ENCODE results near the gene MAP3K4. TPM values are rescaled to one million over a fixed set of nuclear protein-coding genes. Genes with fewer than 3 reads are reported as not detected.
"Not testable (repeated sequence)": the region's sequence is repeated elsewhere in the genome, so short reads cannot be mapped to it uniquely, and the experiment has no call there.

MAP3K4 gene
- polyA plus RNA-seq, 12 donors: 16.3 to 38.2 (median 23.1) TPM; not detected in 1

- no peak for DNase-seq
These were observed 90.6 kb downstream of the MAP3K4 start for GRCh38 chr6:161082215-161082614.

- DNase-seq: no peak
These were observed 93.7 kb downstream of the MAP3K4 start for GRCh38 chr6:161085246-161085645.

DNA sequence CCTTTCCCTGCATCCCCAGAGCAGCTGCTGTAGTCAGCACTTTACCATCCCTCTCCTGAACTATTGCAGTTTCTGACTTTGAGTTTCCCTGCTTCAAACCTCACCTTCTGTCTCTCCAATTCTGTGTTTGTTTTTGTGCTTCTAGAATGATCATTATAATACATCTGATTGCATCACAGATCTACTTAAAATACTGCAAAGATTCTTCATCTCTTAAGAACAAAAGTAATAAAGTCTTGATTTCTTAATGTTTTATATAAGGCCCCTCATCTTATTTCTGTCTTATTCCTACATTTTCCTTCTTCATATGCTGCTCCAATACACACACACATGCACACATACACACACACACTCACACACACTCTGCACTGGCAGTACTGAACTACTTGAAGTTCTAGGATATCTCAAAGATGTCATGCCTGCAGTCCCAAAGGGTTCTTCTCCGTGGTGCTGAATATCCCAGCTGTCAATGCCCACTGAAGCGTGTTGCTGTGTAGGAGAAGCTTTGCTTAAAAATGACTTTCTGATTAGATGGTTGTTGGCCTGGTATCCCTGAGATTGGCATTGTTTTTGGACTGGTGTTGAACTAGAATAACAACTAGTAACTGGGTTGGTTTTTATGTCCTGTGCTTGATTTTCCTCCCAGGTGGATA is 97.2 kb downstream of the MAP3K4 start:
- DNase-seq: no peak

- no peak for DNase-seq
These were observed 99.6 kb downstream of the MAP3K4 start for GRCh38 chr6:161091151-161091550.

DNA sequence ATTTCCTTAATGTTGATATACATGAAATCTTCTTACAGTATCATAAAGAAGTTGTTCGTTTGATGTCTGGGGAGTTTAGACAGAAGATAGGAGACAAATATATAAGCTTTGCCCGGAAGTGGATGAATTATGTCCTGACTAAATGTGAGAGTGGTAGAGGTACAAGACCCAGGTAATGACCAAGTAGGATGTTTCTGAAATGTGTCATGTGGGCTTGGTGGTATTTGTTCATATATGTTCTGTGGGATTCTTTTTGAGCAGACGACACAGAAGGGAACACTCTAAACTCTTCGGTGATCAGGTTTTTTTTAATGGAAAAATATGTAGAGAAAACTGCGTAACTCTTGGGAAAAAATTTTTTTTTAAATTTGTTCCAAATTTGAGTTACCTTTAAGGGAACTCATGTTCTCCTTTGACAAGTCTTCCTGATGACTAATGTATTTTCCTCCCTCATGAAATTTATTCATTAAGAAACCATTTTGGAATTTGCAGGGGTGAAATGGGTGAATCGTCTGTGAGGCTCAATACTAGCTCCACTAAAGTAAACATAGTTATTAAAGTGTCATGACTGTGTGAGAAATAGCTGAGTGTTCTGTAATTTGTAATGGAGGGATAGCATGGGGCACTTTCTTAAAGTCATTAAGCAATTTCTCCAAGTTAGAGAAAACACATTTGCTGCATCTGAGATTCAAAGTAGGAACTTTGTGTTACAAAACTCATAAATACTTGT is 100.6 kb downstream of the MAP3K4 start:
- DNase-seq: no peak

- no peak for DNase-seq
These were observed 103.4 kb downstream of the MAP3K4 start for GRCh38 chr6:161094955-161095354.

- no peak for DNase-seq
These were observed 104.3 kb downstream of the MAP3K4 start for GRCh38 chr6:161095916-161096315.

- DNase-seq: no peak
These were observed 108.5 kb downstream of the MAP3K4 start for GRCh38 chr6:161100072-161100471.

- DNase-seq: no peak
These were observed 109.9 kb downstream of the MAP3K4 start for GRCh38 chr6:161101517-161101916.

DNA sequence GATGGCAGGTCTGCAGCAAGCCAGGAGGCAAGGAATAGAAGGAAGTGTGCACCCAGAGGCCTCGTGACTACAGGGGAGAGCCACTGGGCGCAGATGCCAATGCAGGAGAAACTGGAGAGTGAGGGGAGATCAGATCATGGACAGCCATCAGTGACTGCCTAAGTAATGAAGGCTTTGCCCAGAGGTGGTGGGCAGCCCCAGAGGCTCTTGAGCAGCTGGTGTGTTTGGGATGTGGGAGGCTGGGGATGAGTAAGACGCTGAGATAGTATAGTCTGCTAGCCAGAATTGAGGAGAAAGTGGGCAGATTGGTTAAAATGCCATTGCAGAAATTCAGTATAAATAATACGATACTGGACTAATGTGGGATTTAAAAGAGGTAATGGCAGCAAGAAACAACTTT is 111.9 kb downstream of the MAP3K4 start:
- DNase-seq: no peak

GRCh38 chr6:161104966-161105365 is 113.4 kb downstream of the MAP3K4 start:
- DNase-seq: no peak

GRCh38 chr6:161105408-161105807 is 113.8 kb downstream of the MAP3K4 start:
- no peak for DNase-seq

- DNase-seq: no peak
These were observed 116.5 kb downstream of the MAP3K4 start for GRCh38 chr6:161107779-161108730.

DNA sequence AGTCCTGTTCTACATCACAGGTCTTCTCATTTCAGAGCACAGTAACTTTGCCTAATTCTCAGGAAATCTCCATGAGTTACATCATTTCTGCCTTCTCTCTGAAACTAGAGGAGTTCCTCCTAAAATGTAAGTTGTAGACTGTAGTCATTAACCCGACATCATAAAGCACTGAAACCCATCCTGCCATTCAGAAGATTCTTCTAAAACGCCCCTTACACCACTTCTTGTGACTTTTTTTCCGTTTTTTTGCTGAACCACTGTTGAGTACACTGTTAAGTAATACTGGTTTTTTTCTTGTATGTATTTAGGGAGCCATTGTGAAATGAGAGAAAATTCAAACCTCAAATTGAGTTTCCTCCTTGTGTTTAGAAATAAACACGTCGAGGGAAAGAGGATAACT is 117.3 kb downstream of the MAP3K4 start:
- no peak for DNase-seq

DNA sequence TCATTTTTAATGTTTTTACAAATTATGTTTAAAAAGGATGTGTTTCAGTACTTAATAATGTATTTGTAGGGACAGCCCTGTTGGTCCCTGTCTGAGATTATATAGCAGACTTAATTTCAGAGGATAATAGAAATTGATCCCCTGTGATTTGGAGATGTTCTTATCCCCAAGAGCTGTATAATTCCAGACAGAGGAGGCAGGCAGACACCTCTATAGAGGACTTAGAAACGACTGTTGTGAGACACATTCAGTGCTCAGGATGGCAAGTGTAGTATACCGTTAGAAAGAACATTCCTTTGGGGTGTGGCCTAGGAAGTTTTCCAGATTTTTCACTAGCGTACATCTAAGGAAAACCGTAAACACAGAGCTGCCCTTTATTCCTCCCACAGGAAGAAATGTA is 117.8 kb downstream of the MAP3K4 start:
- DNase-seq: no peak

- DNase-seq: no peak
These were observed 118.6 kb downstream of the MAP3K4 start for GRCh38 chr6:161110028-161110779.

- DNase-seq: no peak
These were observed 119.7 kb downstream of the MAP3K4 start for GRCh38 chr6:161111261-161111660.

DNA sequence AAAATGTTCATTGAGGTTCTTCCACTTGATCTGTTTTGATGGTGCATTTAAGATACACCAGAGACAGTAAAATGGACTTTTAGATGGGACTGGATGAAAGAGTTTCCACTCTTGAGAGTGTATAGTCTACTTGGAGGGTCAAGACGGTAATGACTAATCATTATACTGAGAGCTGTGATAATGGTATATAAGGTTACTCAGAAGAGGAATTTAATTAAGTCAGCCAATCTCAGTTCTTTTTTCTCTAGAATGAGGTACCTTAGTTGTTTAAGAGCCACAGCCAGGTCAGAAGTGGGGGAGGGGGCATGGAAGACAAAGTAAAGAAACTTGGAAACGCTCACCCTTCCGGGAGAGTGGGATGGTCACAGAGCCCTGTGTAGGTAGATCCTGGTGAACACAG is 123.9 kb downstream of the MAP3K4 start:
- DNase-seq: no peak

DNA sequence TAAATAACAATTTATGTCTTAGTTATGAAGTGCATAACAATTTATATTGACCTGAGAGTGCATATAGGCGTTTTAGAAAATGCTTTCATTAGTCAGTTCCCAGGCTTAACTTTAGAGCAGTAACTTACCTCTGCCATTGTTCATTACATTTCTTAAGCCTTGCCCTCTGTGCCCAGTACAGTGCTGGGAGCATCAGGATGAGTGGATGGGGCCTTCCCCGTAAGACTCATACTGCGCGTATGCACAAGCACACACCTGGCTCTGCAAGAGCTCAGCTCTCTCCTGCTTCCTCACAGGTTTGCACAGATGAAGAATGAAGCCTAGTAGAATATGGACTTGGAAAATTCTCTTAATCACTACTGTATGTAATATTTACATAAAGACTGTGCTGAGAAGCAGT is 125.0 kb downstream of the MAP3K4 start:
- DNase-seq: no peak

- DNase-seq: no peak
These were observed 125.7 kb downstream of the MAP3K4 start for GRCh38 chr6:161117308-161117707.

DNA sequence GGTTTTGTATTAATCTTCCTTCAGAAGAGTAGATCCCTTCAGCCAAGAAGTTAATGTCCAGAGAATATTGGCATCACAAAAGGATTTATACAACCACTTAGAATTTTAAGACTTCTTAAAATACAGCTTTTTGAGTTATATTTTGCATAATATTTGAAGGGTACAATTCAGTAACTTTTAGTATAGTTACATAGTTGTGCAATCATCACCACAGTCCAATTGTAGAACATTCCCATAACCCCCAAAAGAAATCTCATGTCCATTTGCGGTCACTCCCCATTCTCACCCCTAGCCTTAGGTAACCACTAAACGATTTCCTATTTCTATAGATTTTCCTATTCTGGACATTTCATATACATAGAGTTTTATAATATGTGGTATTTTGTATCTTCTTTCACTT is 126.4 kb downstream of the MAP3K4 start:
- no peak for DNase-seq

DNA sequence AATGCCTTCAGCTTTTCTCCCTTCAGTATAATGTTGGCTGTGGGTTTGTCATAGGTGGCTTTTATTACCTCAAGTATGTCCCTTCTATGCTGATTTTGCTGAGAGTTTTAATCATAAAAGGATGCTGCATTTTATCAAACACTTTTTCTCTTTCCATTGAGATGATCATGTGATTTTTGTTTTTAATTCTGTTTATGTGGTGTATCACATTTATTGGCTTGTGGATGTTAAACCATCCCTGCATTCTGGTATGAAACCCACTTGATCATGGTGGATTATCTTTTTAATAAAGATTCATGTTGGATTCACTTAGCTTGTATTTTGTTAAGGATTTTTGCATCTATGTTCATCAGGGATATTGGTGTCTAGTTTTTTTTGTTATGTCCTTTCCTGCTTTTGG is 131.8 kb downstream of the MAP3K4 start:
- not testable (repeated sequence) for DNase-seq
